Measurements from ENCODE around the gene TBX5.

TBX5 gene

GRCh38 chr12:114430306-114430705, 24.4 kb upstream of the TBX5 start:
- no peak for DNase-seq

GRCh38 chr12:114425031-114425626, 19.2 kb upstream of the TBX5 start:
- no peak for DNase-seq

GRCh38 chr12:114420944-114421335, 15.0 kb upstream of the TBX5 start:
- no peak for DNase-seq

GRCh38 chr12:114420182-114420943, 14.4 kb upstream of the TBX5 start:
- DNase-seq, result no peak

- DNase-seq, result no peak
Observed at GRCh38 chr12:114416028-114416427, 10.1 kb upstream of the TBX5 start.

GRCh38 chr12:114415525-114415868, 9.6 kb upstream of the TBX5 start:
- no peak for DNase-seq

- no peak for DNase-seq
Observed at GRCh38 chr12:114414866-114415524, 9.1 kb upstream of the TBX5 start.

- no peak for DNase-seq
Observed at GRCh38 chr12:114414031-114414865, 8.3 kb upstream of the TBX5 start.

- no peak for DNase-seq
Observed at GRCh38 chr12:114412825-114413749, 7.1 kb upstream of the TBX5 start.

- DNase-seq, result no peak
Observed at GRCh38 chr12:114412307-114412706, 6.4 kb upstream of the TBX5 start.

GRCh38 chr12:114411071-114411837, 5.3 kb upstream of the TBX5 start:
- DNase-seq, result no peak

GRCh38 chr12:114409852-114410600, 4.1 kb upstream of the TBX5 start:
- no peak for DNase-seq

- no peak for DNase-seq
Observed at GRCh38 chr12:114408886-114409851, 3.2 kb upstream of the TBX5 start.

GRCh38 chr12:114408471-114408885, 2.5 kb upstream of the TBX5 start:
- no peak for DNase-seq

GRCh38 chr12:114407842-114408411, 2.0 kb upstream of the TBX5 start:
- DNase-seq, result no peak

- DNase-seq, result no peak
Observed at GRCh38 chr12:114406984-114407841, 1.3 kb upstream of the TBX5 start.

GRCh38 chr12:114406316-114406983, 506 bp upstream of the TBX5 start:
- DNase-seq, result no peak

All from activated CD4-positive, CD25-positive, alpha-beta regulatory T cell (primary cell).